Breast epithelium (tissue), 4 donors: Measurements from ENCODE around the gene RFT1. TPM values are rescaled to one million over a fixed set of nuclear protein-coding genes. Genes with fewer than 3 reads are reported as not detected.

Experiments
- DNase-seq, 2 donors: peaks; one replicate each; pipeline ENCODE4 v3.0.0-alpha.2; 2019; ENCODE audit warnings: low spot score in 2 of 2
- H3K27ac ChIP-seq, 2 donors: fragments of 200-600 bp; sonication (generic) in 1 of 2; one replicate each; pipeline ENCODE4 v1.5.1; 2016 to 2019; ENCODE audit warnings: mild to moderate bottlenecking in 1 of 2
- H3K27me3 ChIP-seq, 2 donors: fragments of 200-600 bp; sonication (generic) in 1 of 2; one replicate each; pipeline versions ENCODE4 v1.5.1 to v1.6.0; 2017 to 2019; ENCODE audit warnings: control low read depth in 1 of 2, mild to moderate bottlenecking in 1 of 2
- H3K36me3 ChIP-seq: fragments of 200-600 bp; one replicate; pipeline ENCODE4 v1.5.1; 2019
- H3K4me1 ChIP-seq, 2 donors: fragments of 200-600 bp; sonication (generic); one replicate each; pipeline ENCODE4 v1.5.1; 2016 to 2019; ENCODE audit warnings: control low read depth in 1 of 2
- H3K4me3 ChIP-seq, 3 donors: fragments of 200-600 bp; sonication (generic); 1 replicate in 2 of 3; 2 replicates in 1 of 3; pipeline ENCODE4 v1.5.1; 2016 to 2019; ENCODE audit warnings: mild to moderate bottlenecking in 3 of 3, moderate library complexity in 2 of 3
- H3K9me3 ChIP-seq, 2 donors: fragments of 200-600 bp; sonication (generic) in 1 of 2; one replicate each; pipeline ENCODE4 v1.5.1; 2016 to 2019; ENCODE audit warnings: control low read depth in 1 of 2
- POLR2A ChIP-seq: fragments of 450-650 bp; IDR thresholded peaks from one replicate; pipeline ENCODE4 v1.6.1; 2016; ENCODE audit warnings: antibody characterized with exemption, mild to moderate bottlenecking, moderate library complexity
- POLR2AphosphoS5 ChIP-seq, 3 donors: sonication (generic); formaldehyde crosslinking; IDR thresholded peaks; one replicate each; pipeline ENCODE4 v1.6.1; 2017; ENCODE audit warnings: antibody characterized with exemption in 3 of 3
- intact Hi-C: fragments of 100-400 bp; cut with DNase I; formaldehyde crosslinking; loops from one replicate; pipeline ENCODE4 v1.15.1; 2023; ENCODE audit warnings: low total_unique reads
- total RNA-seq, 3 donors: library from RNA; depleted of rRNA; stranded (reverse); fragments of >200 nt; gene quantifications; one replicate each; pipeline ENCODE4 v1.1.0, GENCODE V29; 2016
- TF ChIP-seq, protein P1 (sequence below), 3 donors: fragments of 450-650 bp; IDR thresholded peaks; one replicate each; pipeline ENCODE4 v1.5.1; 2016 to 2017; ENCODE audit warnings: antibody characterized with exemption in 3 of 3, mild to moderate bottlenecking in 3 of 3, moderate library complexity in 3 of 3

RFT1 gene
- total RNA-seq, 3 donors from 2014 or later, result 9.5 to 11.7 (median 10.1) TPM

- no peaks in the 10 kb centered on the region for H3K4me1 ChIP-seq
- no peaks in the 10 kb centered on the region for H3K9me3 ChIP-seq
- no peaks in the 10 kb centered on the region for H3K27me3 ChIP-seq
- intact Hi-C loops, result no loop called here
- TF ChIP-seq, protein P1, sequence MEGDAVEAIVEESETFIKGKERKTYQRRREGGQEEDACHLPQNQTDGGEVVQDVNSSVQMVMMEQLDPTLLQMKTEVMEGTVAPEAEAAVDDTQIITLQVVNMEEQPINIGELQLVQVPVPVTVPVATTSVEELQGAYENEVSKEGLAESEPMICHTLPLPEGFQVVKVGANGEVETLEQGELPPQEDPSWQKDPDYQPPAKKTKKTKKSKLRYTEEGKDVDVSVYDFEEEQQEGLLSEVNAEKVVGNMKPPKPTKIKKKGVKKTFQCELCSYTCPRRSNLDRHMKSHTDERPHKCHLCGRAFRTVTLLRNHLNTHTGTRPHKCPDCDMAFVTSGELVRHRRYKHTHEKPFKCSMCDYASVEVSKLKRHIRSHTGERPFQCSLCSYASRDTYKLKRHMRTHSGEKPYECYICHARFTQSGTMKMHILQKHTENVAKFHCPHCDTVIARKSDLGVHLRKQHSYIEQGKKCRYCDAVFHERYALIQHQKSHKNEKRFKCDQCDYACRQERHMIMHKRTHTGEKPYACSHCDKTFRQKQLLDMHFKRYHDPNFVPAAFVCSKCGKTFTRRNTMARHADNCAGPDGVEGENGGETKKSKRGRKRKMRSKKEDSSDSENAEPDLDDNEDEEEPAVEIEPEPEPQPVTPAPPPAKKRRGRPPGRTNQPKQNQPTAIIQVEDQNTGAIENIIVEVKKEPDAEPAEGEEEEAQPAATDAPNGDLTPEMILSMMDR (IDR thresholded peaks at IDR 0.05), result no peak
- peak in 1 of 2 donors; percentile 31 for DNase-seq
- H3K36me3 ChIP-seq, result no peaks in the 10 kb centered on the region
- peak within 1 kb of the TSS; percentile 84 to 89 (median 86) for H3K4me3 ChIP-seq
- peak within 1 kb of the TSS; percentile 88 to 97 for H3K27ac ChIP-seq
Observed at GRCh38 chr3:53045518-53046170, 84.6 kb downstream of the RFT1 start, which contains the start of gene SFMBT1. Gene SFMBT1, minus strand, starts transcription at chr3:53046073. Its CDS starts 76,945 bp downstream, at chr3:52969128.

GRCh38 chr3:53044711-53045517 is 85.3 kb downstream of the RFT1 start:
- DNase-seq, result no peak
- no peaks in the 10 kb centered on the region for H3K9me3 ChIP-seq
- peak overlapping the region; percentile 66 to 86 (median 84) for H3K4me3 ChIP-seq
- H3K36me3 ChIP-seq, result no peaks in the 10 kb centered on the region
- TF ChIP-seq, protein P1 (IDR thresholded peaks at IDR 0.05), result no peak
- peak in 1 of 3 donors; percentile 31 for TF ChIP-seq POLR2AphosphoS5 (IDR thresholded peaks at IDR 0.05)
- peak overlapping the region; percentile 88 to 97 for H3K27ac ChIP-seq
- H3K4me1 ChIP-seq, result no peaks in the 10 kb centered on the region
- H3K27me3 ChIP-seq, result no peaks in the 10 kb centered on the region
- intact Hi-C loops, result no loop called here

DNA sequence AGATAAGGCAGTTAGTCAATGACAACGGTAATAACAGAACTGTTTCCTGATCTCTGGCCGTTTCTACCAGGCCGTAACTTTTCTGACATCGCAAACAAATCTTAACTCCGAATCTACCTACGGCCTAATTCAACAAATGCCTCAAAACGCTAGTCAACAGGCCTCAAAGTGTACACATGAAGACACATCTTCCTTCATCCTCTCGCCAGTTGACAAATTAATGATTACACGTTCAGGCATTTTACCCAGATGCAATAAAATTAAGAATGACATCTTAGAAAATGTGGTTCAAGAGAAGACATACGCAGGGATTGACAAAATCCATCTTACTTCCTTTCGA is 85.9 kb downstream of the RFT1 start:
- H3K27me3 ChIP-seq, result no peaks in the 10 kb centered on the region
- no peaks in the 10 kb centered on the region for H3K4me1 ChIP-seq
- intact Hi-C loops, result no loop called here
- H3K9me3 ChIP-seq, result no peaks in the 10 kb centered on the region
- TF ChIP-seq POLR2AphosphoS5 (IDR thresholded peaks at IDR 0.05), result no peak
- H3K4me3 ChIP-seq, result peak overlapping the region; percentile 66 to 86 (median 84)
- no peak for DNase-seq
- H3K36me3 ChIP-seq, result no peaks in the 10 kb centered on the region
- peak overlapping the region; percentile 88 to 97 for H3K27ac ChIP-seq

- Histone ChIP-seq H3K36me3 (no peaks in the 10 kb centered on the region), H3K4me3 (no peak overlapping the region), H3K27me3 (no peaks in the 10 kb centered on the region), H3K4me1 (no peaks in the 10 kb centered on the region), H3K9me3 (no peaks in the 10 kb centered on the region), H3K27ac (peak overlapping the region in 1 of 2 donors; percentile 97)
- TF ChIP-seq POLR2A (no peak), POLR2AphosphoS5 (IDR thresholded peaks at IDR 0.05) (no peak)
- TF ChIP-seq, protein P1 (IDR thresholded peaks at IDR 0.05), result no peak
- no peak for DNase-seq
- intact Hi-C loops, result no loop called here
Observed at GRCh38 chr3:53043738-53044137, 86.5 kb downstream of the RFT1 start.

- intact Hi-C loops, result no loop called here
- DNase-seq, result no peak
Observed at GRCh38 chr3:53042651-53043050, 87.6 kb downstream of the RFT1 start.

More at GRCh38 chr3:53042651-53043050, 87.6 kb downstream of the RFT1 start:
- Histone ChIP-seq H3K4me1 (no peaks in the 10 kb centered on the region), H3K9me3 (no peaks in the 10 kb centered on the region), H3K4me3 (no peak overlapping the region), H3K27ac (no peak overlapping the region), H3K36me3 (no peaks in the 10 kb centered on the region), H3K27me3 (no peaks in the 10 kb centered on the region)
- TF ChIP-seq POLR2A (no peak), POLR2AphosphoS5 (IDR thresholded peaks at IDR 0.05) (no peak)
- TF ChIP-seq, protein P1 (IDR thresholded peaks at IDR 0.05), result no peak
